Sigmoid colon (tissue), 7 donors: ENCODE data around the gene CTNNBL1. TPM values are rescaled to one million over a fixed set of nuclear protein-coding genes. Genes with fewer than 3 reads are reported as not detected.

Experiments
- DNase-seq: peaks from one replicate; pipeline ENCODE4 v3.0.0-alpha.2; 2019
- H3K27ac ChIP-seq, 4 donors: fragments of 200-600 bp; sonication (generic); one replicate each; pipeline ENCODE4 v1.5.1; 2016 to 2019; ENCODE audit warnings: mild to moderate bottlenecking in 1 of 4
- H3K27me3 ChIP-seq, 3 donors: fragments of 200-600 bp; sonication (generic); one replicate each; pipeline ENCODE4 v1.5.1; 2019; ENCODE audit warnings: mild to moderate bottlenecking in 1 of 3
- H3K36me3 ChIP-seq, 4 donors: fragments of 200-600 bp; sonication (generic); one replicate each; pipeline ENCODE4 v1.5.1; 2016 to 2019
- H3K4me1 ChIP-seq, 4 donors: fragments of 200-600 bp; sonication (generic); one replicate each; pipeline ENCODE4 v1.5.1; 2017 to 2019
- H3K4me3 ChIP-seq, 4 donors: fragments of 200-600 bp; sonication (generic); one replicate each; pipeline ENCODE4 v1.5.1; 2017 to 2019; ENCODE audit warnings: mild to moderate bottlenecking in 2 of 4, moderate library complexity in 1 of 4
- H3K9me3 ChIP-seq, 4 donors: fragments of 200-600 bp in 3 of 4; sonication (generic) in 3 of 4; one replicate each; pipeline versions ENCODE4 v1.5.1 to v1.6.1; 2013 to 2019
- EP300 ChIP-seq, 4 donors: sonication (generic); formaldehyde crosslinking; IDR thresholded peaks; one replicate each; pipeline ENCODE4 v1.6.1; 2017; ENCODE audit warnings: antibody characterized with exemption in 4 of 4
- POLR2A ChIP-seq, 2 donors: fragments of 450-650 bp; IDR thresholded peaks; one replicate each; pipeline ENCODE4 v1.6.1; 2016; ENCODE audit warnings: antibody characterized with exemption in 2 of 2, mild to moderate bottlenecking in 2 of 2, moderate library complexity in 2 of 2
- POLR2AphosphoS5 ChIP-seq, 4 donors: sonication (generic); formaldehyde crosslinking; IDR thresholded peaks; one replicate each; pipeline ENCODE4 v1.6.1; 2017; ENCODE audit warnings: antibody characterized with exemption in 4 of 4
- WGBS, 2 donors: extraction: QIAGEN DNeasy Blood & Tissue Kit; methylation state at CpG; one replicate each; pipeline ENCODE4 v1.1.7; 2013; 5-methylcytosine and 5-hydroxymethylcytosine counted together
- intact Hi-C: fragments of 100-400 bp; cut with DNase I; formaldehyde crosslinking; loops from one replicate; pipeline ENCODE4 v1.15.1; 2023
- polyA plus RNA-seq, 3 donors: library from polyadenylated mRNA; stranded (reverse); fragments of 200-250 nt; gene quantifications; one replicate each; pipeline ENCODE4 v1.2.3, GENCODE V29; 2013
- total RNA-seq, 4 donors: library from RNA; depleted of rRNA; stranded (reverse); fragments of >200 nt; gene quantifications; one replicate each; pipeline ENCODE4 v1.1.0, GENCODE V29; 2016
- TF ChIP-seq, protein P1 (sequence below), 4 experiments: fragments of 450-650 bp in 3 of 4; fragments of 200-600 bp in 1 of 4; IDR thresholded peaks; one replicate each; pipeline ENCODE4 v1.5.1; 2016 to 2019; ENCODE audit warnings: antibody characterized with exemption in 4 of 4, mild to moderate bottlenecking in 3 of 4, moderate library complexity in 2 of 4
- donor health status: healthy with polysubstance abuse.
- donor health status: Bipolar disorder and iron deficiency.
- donor health status: healthy.

Gene CTNNBL1
- total and polyA plus RNA-seq, 7 donors, result 27.3 to 47.9 (median 34.8) TPM

DNA sequence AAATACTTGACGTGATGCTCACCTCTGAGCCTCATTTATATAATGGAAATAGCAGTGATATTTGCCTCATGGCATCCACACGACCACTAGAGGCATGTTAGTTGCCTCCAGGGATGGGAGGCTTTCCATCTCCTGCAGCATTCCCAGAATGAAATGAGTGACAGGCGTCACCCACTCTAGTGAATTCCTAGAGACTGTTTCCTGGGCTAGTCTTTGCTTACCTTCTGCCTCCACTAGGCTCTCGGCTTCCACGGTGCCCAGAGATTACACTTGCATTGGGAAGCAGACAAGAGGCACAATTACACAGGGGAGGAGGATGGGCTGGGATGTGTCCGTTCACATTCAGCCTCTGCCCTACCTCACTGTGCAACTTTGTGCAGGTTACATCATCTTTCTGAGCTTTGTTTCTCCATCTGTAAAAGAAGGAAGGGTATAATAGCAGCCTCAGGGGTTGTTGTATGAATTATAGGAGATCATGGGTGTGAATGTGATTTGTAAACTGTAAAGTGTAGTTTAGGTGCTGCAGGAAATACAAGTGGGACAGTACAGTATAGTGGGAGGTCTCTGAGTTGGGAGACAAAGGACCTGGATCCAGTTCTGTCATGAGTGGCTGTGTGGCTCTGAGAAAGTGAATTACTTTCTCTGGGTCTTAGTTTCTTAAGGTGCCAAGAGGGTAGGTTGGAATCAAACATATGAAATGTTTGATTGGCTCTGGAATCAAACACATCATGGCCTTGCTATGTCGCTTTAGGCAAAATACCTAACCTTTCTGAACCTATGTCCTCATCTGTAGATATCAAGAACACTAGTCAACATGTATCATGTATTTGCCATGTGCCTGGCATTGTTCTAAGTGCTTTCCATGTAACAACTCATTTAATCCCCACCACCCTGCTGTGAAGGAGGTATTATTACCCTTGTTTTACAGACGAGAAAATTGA lies 205.5 kb downstream of the CTNNBL1 start:
- 46 to 64% methylated on average over 8 of the region's 8 CpGs for WGBS, 2 donors
- peaks cover 0 to 44% (median 36%) of the 10 kb centered on the region in 4 donors for H3K4me1 ChIP-seq
- no peak overlapping the region for H3K4me3 ChIP-seq

DNA sequence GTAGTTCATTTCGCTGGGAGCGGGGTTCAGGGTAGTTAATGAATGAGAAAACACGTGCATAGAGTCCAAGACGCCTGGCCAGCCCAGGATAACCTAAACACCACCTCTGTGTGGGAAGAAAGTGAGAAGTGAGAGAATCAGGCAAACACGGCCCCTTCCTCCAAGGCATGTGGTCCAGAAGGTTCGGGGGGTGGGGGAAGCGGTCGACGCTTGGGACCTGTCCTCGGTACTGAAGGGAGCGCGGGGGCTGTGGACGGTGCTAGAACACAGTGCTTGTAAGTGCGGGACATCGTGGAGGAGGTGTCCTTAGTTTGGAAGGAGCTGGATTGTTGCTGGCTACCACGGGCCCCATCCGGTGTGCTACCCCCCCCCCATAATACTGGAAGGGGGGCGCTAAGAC lies 207.4 kb downstream of the CTNNBL1 start:
- intact Hi-C loops, result loop anchor here (5.0 kb wide), 1 partner anchor 91 kb away; no protein-coding TSS in a partner anchor
- Histone ChIP-seq H3K27ac (no peak overlapping the region), H3K4me1 (peaks cover 0 to 44% (median 36%) of the 10 kb centered on the region in 4 donors), H3K9me3 (no peaks in the 10 kb centered on the region), H3K4me3 (no peak overlapping the region), H3K27me3 (peaks cover 9 to 46% (median 13%) of the 10 kb centered on the region in 3 donors), H3K36me3 (no peaks in the 10 kb centered on the region)
- whole genome bisulfite sequencing, 2 donors, result 21 to 28% methylated on average over 18 of the region's 18 CpGs
- no peak for DNase-seq
- no peak for TF ChIP-seq EP300 (IDR thresholded peaks at IDR 0.05)
- TF ChIP-seq POLR2AphosphoS5 (IDR thresholded peaks at IDR 0.05), result no peak
- TF ChIP-seq, protein P1, sequence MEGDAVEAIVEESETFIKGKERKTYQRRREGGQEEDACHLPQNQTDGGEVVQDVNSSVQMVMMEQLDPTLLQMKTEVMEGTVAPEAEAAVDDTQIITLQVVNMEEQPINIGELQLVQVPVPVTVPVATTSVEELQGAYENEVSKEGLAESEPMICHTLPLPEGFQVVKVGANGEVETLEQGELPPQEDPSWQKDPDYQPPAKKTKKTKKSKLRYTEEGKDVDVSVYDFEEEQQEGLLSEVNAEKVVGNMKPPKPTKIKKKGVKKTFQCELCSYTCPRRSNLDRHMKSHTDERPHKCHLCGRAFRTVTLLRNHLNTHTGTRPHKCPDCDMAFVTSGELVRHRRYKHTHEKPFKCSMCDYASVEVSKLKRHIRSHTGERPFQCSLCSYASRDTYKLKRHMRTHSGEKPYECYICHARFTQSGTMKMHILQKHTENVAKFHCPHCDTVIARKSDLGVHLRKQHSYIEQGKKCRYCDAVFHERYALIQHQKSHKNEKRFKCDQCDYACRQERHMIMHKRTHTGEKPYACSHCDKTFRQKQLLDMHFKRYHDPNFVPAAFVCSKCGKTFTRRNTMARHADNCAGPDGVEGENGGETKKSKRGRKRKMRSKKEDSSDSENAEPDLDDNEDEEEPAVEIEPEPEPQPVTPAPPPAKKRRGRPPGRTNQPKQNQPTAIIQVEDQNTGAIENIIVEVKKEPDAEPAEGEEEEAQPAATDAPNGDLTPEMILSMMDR (IDR thresholded peaks at IDR 0.05), result no peak
- no peak for TF ChIP-seq POLR2A (IDR thresholded peaks at IDR 0.05)

More for the DNA sequence above, 205.5 kb downstream of the CTNNBL1 start:
- Histone ChIP-seq H3K27me3 (peaks cover 9 to 33% (median 13%) of the 10 kb centered on the region in 3 donors), H3K9me3 (no peaks in the 10 kb centered on the region), H3K36me3 (no peaks in the 10 kb centered on the region), H3K27ac (no peak overlapping the region)
- intact Hi-C loops, result loop anchor here (5.0 kb wide), 1 partner anchor 93 kb away; no protein-coding TSS in a partner anchor
- TF ChIP-seq EP300 (IDR thresholded peaks at IDR 0.05), result no peak
- TF ChIP-seq, protein P1 (IDR thresholded peaks at IDR 0.05), result no peak
- TF ChIP-seq POLR2A (IDR thresholded peaks at IDR 0.05), result no peak
- no peak for TF ChIP-seq POLR2AphosphoS5 (IDR thresholded peaks at IDR 0.05)
- DNase-seq, result no peak

DNA sequence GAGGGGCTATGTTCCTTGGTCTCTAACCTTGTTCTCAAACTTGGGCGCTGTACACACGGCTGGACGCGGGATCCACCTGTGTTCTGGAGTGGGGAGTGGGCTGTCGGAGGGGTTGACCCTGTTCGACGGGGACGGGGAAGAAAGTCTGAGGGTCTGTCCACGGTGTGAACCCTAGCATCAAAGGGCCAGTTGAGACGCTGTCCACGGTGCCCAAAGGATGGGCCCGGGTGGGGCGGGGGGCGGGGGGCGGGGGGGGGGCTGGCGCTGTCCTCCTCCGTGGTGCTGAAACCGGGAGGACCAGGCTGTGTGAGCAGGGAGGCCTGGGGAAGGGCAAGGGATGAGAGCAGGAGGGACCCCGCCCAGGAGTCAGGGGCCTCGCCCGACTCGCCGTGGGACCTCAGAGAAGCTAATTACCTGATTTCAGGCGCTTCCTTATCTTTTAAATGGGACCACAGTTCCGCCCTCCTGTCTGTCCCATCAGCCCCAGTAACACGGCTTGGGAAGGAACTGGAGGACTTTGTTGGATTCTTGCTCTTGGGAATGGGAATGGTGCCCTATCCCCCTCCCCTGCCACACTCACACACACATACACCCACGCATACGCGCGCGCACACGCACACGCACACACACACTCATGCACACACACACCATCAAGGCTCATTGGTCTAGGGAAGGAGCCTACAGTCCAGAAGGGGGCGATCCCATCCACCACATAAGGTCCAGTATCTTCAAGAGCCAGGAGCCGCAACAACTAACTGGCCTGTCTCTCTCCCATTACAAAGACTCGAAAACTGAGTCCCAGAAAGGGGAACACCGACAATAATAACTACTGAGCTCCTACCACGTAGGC lies 208.0 kb downstream of the CTNNBL1 start:
- no peak for DNase-seq
- peaks cover 0 to 42% (median 35%) of the 10 kb centered on the region in 4 donors for H3K4me1 ChIP-seq
- peaks cover 9 to 49% (median 13%) of the 10 kb centered on the region in 3 donors for H3K27me3 ChIP-seq
- H3K4me3 ChIP-seq, result peak overlapping the region in 1 of 4 donors; percentile 52
- H3K36me3 ChIP-seq, result no peaks in the 10 kb centered on the region
- no peak overlapping the region for H3K27ac ChIP-seq
- TF ChIP-seq, protein P1 (IDR thresholded peaks at IDR 0.05), result peak in 2 of 4 experiments; percentile 16 to 18
- TF ChIP-seq POLR2AphosphoS5 (IDR thresholded peaks at IDR 0.05), result no peak
- WGBS, 2 donors, result 17 to 20% methylated on average over 38 of the region's 38 CpGs
- no peaks in the 10 kb centered on the region for H3K9me3 ChIP-seq
- intact Hi-C loops, result loop anchor here (5.0 kb wide), 1 partner anchor 90 kb away; no protein-coding TSS in a partner anchor

DNA sequence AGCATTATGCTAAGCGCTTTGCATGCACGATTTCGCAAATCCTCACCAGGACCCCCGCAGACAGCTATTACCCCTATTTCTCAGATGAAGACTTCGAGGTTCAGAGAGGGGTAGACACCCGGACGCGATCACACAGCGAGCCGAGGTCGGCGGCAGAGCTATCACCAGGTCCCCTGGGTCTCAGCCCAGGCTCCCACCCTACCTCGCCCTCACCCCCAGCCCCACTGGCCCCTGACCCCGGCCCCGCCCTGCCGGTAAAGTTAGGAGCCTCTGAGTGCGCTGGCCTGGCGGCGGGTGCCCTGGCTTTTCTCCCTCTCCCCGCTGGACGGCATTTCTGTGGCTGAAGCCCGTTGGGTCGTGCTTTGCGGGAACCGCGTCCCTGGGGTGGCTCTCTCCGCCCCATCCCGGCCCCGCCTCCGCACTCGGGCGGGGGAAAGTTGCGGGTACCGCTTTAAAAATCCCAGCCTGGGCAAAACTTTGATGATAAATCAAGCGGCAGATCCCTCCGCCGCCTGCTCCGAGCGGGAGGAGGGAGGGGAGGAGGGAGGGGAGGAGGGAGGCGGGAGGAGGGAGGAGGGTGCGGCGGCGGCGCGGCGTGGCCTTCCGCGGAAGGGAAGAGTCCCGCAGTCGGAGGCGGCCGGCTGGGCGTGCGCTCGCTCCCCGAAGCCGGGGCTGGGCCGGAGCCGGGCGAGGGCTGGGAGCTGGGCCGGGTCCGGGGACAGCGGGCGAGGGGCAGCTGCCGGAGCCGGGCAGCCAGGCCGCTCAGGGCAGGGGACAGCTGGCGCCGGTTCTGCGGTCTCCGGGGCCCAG lies 208.9 kb downstream of the CTNNBL1 start, which contains the start of gene VSTM2L:
TSS of gene VSTM2L (plus strand) at position 624 of the 810 bp plus-strand sequence. CDS start 224 bp downstream, outside the sequence.
- TF ChIP-seq POLR2AphosphoS5 (IDR thresholded peaks at IDR 0.05) (no peak), EP300 (IDR thresholded peaks at IDR 0.05) (no peak), POLR2A (IDR thresholded peaks at IDR 0.05) (no peak)
- TF ChIP-seq, protein P1 (IDR thresholded peaks at IDR 0.05), result no peak
- H3K9me3 ChIP-seq, result no peaks in the 10 kb centered on the region
- H3K27me3 ChIP-seq, result peaks cover 9 to 49% (median 13%) of the 10 kb centered on the region in 3 donors
- H3K36me3 ChIP-seq, result no peaks in the 10 kb centered on the region
- peak within 1 kb of the TSS; percentile 29 to 52 (median 46) for H3K4me3 ChIP-seq
- intact Hi-C loops, result loop anchor here (5.0 kb wide), 1 partner anchor 90 kb away; no protein-coding TSS in a partner anchor
- WGBS, 2 donors, result 7 to 12% methylated on average over 70 to 71 of the region's 71 CpGs
- DNase-seq, result peak; percentile 78
- H3K4me1 ChIP-seq, result peaks cover 0 to 41% (median 32%) of the 10 kb centered on the region in 4 donors
- peak within 1 kb of the TSS in 2 of 4 donors; percentile 20 to 32 for H3K27ac ChIP-seq
